ENCODE measurements around the gene SIN3A.
"Not testable (repeated sequence)": the region's sequence is repeated elsewhere in the genome, so short reads cannot be mapped to it uniquely, and the experiment has no call there.

Gene SIN3A

DNA sequence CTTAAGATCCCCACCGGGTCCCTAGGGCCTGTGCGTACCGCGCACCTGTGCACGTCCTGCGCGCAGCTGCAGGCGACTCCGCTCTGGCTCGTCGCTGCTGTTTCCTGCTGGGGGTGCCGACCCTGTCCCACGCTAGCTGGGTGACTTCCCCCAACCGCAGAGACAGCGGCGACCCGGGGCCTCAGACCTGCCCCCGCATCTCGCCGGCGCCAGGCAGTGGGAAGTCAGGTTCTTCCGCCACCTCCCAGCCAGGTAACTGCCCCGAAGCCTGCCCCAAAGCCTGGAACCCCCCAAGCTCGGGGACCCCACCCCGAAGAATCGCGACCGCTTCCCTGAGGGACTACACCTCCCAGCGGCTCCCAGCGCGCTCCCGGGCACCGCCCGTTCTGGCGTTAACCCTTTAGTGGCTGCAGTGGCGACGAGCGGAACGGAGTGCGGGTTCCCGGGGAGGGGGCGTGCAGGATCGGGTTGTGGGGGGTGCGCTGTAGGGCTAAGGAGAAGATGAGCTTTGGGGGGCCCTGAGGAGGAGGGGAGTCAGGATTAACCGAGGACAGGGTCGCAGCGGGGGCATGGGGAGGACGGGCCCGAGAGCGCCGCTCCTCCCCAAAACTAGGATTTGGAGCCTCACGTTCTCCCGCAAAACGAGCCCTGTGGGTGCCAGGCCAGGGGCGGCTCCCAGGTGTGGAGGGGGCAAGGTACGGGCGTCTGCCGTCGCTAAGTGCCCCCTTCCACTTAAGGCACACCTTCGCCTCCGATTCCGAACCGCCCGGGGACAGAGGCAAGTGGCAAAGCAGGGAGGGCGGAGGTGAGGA is 104.1 kb downstream of the SIN3A start:
- Histone ChIP-seq H3K4me3 (peak overlapping the region; percentile 53 to 86 (median 73)), H3K27ac (peak overlapping the region in 17 of 21 experiments; percentile 15 to 81 (median 60))

DNA sequence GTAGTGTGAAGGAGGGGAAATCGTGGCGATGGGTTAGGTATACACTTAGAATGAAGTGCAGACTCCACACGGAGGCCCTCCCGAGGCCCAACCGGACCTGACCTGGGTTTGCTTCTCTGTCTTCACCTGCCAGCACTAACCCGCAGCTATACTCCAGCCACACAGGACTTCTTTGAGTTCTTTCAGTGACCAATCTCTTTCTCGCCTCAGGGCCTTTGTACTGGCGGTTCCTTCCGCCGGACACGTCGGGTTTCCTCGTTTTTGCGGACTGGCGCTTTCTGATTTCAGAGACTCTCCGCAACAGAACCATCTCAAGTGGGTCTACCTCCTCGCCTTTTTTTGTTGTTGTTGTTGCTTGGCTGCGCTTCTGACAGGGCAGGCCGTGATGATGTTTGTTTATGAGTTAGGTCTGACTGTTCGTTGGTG is 104.7 kb downstream of the SIN3A start, which contains the start of gene NEIL1:
Gene NEIL1 (plus strand): TSS at position 244 of the 426 bp plus-strand sequence. CDS start 1,867 bp downstream, outside the sequence.
- peak within 1 kb of the TSS; percentile 53 to 86 (median 73) for H3K4me3 ChIP-seq
- peak within 1 kb of the TSS in 17 of 21 experiments; percentile 15 to 81 (median 60) for H3K27ac ChIP-seq

DNA sequence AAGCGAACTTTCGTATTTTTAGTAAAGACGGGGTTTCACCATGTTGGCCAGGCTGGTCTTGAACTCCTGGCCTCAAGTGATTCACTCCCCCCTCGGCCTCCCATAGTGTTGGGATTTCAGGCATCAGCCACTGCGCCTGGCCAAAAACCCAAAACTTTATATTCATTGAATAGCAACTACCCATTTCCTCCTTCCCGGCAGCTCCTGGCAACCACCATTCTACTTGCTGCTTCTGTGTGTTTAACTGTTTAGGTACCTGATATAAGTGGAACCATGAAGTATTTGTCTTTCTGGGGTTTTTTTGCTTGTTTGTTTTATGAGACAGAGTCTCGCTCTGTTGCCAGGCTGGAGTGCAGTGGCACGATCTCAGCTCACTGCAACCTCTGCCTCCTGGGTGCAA is 107.5 kb downstream of the SIN3A start:
- H3K4me3 ChIP-seq, H3K27ac ChIP-seq: not testable (repeated sequence)

DNA sequence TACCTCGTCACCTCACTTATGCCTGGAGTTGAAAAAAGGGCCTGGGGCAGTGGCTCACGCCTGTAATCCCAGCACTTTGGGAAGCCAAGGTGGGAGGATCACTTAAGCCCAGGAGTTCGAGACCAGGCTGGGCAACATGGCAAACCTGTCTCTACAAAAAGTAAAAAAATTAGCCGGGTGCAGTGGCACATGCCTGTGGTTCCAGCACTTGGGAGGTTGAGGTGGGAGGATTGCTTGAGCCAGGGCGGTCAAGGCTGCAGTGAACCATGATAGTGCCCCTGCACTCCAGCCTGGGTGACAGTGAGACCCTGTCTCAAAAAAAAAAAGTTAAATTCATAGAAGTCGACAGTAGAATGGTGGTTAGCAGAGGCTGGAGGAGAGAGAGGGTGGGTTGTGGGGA is 109.3 kb downstream of the SIN3A start:
- Histone ChIP-seq H3K4me3 (no peak overlapping the region), H3K27ac (no peak overlapping the region)

DNA sequence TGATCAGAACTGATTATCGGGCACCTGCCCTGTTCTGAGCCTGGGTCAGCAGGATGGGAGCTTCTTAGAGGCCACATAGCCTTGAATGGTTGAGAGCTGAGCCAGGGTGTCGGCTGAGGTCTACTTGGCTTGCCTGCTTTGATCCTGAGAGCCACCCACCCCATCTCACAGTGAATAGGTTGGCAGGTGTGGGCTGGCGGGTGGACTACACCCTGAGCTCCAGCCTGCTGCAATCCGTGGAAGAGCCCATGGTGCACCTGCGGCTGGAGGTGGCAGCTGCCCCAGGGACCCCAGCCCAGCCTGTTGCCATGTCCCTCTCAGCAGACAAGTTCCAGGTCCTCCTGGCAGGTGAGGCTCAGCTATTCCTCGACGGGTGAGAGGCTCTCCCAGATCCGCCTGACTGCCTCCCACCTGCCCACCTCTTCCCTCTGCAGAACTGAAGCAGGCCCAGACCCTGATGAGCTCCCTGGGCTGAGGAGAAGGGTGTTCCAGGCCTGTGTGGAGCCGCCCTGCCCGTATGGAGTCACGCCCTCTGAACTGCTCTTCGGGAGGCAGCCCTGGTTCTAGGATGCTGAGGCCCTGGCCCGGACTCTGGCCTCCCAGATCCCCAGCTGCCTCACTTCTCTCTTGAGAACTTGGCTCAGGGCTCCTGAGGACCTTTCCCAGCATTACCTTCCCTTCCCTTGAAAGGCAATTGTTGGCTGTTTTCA is 111.8 kb downstream of the SIN3A start:
- Histone ChIP-seq H3K27ac (no peak overlapping the region), H3K4me3 (no peak overlapping the region)

DNA sequence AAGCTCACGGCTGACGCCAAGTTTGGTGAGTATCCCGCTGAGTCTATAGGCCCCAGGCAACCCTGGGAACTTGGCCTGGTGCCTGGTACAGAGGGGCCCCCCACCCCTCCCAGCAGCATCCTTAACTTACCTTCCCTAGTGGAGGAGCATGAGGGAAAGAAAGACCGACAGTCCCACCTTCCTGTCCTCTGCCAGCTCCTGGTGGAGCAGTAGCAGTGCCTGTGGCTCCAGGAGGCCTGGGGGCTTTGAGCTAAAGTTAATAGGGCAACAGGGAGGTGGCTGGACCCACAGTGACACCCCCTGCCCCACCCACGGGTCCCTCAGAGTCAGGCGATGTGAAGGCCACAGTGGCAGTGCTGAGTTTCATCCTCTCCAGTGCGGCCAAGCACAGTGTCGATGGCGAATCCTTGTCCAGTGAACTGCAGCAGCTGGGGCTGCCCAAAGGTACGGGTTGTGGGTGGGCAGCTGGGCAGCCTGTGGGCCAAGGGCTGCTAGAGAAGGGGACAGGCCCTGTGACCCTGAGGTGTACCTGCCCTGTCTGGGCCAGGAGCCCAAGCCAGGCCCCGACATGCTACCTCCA is 112.7 kb downstream of the SIN3A start:
- Histone ChIP-seq H3K4me3 (no peak overlapping the region), H3K27ac (no peak overlapping the region)

DNA sequence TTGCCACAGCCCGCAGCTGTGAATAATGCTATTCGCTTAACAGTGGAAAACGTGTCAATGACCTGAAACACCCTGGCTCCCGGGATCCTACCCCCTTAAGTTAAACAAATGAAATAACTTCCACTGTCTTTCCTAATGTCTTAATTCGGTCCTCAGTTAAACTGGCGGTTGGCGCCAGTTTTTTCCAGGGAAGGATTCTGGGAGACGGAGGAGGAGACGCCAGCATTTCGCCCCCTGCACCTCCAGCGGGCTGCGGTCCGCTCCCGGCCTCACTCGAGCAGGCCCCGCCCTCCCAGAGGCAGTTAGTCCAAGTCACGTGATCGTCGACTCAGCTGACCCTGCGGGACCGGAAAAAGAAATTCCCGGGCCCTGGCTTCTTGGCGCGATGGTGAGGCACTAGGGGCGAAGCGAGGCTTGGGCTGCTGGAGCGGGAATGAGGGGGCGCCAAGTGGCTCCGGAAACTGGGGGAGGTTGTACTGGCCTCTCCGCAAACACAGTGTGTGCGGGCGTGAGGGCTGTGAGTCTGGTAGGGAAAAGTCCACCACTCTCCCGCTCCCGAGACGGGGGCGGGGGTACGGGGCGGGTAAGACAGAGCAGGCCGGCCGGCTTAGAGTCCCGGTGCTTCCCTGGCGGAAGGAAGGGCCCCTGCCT is 115.7 kb downstream of the SIN3A start, which contains the start of gene COMMD4:
Gene COMMD4 (plus strand): TSS at position 359 of the 651 bp plus-strand sequence. CDS start 27 bp downstream, at position 386.
- Histone ChIP-seq H3K4me3 (peak within 1 kb of the TSS; percentile 62 to 94 (median 71)), H3K27ac (peak within 1 kb of the TSS; percentile 20 to 89 (median 79))

DNA sequence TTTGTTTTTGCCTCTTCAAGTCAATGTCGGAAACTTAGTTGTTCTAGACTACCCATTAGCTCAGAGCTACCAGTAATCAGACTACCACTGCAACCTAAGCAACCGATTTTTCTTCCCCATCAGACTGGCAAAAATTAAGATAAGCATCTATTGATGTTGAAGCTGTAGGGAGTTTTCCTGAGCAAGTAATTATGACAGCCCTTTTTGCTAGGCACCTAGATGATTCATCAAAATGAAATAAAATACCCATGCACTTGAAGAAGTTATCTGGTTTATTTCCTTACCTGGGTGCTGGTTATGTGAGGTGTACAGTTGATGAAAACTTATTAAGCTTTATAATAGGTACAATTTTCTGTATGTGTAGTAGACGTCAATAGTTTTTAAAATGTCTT is 116.2 kb downstream of the SIN3A start:
- peak overlapping the region; percentile 62 to 94 (median 71) for H3K4me3 ChIP-seq
- peak overlapping the region in 16 of 21 experiments; percentile 67 to 89 (median 82) for H3K27ac ChIP-seq

DNA sequence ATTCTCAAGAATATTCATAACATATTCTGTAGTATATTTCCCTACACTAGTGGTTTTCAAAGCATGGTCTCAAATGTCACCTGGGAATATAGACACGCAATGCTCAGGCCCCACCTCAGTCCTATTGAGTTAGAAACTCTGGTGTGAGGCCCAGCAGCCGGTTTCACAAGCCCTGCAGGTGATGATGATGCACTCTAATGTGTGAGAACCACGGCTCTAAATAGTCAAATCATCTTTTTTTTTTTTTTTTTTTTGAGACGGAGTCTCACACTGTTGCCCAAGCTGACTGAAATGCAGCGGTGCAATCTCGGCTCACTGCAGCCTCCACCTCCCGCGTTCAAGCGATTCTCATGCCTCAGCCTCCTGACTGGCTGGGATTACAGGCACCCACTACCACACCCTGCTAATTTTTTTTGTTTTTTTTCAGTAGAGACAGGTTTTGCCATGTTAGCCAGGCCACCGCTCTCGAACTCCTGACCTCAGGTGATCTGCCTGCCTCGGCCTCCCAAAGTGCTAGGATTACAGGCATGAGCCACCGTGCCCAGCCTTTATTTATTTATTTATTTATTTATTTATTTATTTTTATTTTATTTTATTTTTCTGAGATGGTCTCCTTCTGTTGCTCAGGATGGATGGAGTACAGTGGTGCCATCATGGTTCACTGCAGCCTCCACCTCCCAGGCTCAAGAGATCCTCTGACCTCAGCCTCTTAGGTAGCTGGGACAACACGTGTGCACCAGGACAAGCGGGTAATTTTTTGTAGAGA is 117.7 kb downstream of the SIN3A start:
- H3K27ac ChIP-seq, H3K4me3 ChIP-seq: not testable (repeated sequence)

DNA sequence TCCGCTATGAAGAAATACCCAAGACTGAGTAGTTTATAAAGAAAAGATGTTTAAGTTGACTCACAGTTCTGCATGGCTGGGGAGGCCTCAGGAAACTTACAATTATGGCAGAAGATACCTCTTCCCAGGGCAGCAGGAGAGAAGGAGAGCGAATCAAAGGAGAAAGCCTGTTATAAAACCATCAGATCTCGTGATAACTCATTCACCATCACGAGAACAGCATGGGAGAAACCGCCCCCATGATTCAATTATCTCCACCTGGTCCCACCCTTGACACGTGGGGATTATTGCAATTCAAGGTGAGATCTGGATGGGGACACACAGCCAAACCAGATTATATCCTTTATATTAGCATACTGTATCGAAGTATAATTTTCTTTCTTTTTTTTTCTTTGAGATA is 119.4 kb downstream of the SIN3A start:
- not testable (repeated sequence) for H3K4me3 ChIP-seq, H3K27ac ChIP-seq

DNA sequence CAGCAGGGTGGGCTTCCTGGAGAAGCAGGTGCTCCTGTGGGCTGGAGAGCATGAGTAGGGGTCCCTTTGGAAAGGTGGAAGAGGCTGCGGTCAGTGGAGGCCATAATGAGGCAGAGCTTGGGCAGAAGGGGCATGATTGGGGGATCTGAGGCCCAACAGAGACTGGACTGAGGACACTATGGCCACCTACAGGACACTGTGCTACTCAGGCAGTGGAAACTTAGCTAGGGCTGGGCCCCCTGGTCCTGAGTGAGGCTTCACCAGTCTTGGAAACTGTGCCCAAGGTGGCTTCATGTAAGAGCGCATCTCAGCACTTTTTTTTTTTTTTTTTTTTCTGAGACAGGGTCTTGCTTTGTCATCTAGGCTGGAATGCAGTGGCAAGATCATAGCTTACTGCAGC is 121.9 kb downstream of the SIN3A start:
- no peak overlapping the region for H3K27ac ChIP-seq
- H3K4me3 ChIP-seq: no peak overlapping the region

DNA sequence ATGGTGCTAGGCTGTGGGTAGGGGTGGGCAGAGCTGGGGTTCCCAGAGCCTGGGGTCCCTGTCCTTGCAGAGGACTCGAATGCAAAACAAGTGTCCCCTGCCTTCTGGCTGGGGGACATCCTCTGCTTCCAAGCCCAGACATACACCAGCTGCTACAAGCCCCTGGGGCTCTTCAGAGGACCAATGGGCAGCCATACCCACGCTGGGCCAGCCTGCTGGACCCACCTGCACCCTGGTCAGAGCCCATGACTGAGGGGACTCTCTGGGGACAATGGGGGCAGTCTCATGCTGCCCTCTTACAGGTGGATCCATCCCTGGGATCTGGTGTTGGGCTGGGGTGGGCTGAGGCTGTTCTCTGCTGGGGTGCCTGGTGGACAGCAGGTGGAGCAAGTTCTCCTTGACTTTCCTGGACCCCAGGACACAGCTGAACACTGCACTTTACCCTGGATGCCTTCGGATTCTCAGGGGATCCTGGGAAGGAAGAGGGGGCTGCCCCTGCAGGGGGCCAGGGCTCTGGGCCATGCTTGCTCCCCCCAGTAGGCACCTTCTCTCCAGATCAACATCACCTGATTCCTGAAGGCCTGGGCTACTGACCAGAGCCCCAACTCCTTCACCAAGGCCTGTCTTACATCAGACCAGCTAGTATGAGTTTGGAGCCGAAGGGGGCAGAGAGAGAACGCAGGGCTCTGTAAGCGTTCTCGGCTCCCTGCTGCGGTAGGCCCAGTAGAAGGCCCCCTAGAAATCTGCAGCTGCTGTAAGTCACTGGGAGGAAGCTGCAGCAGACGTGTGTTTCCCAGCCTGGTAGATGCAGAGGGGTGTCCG is 122.8 kb downstream of the SIN3A start:
- Histone ChIP-seq H3K4me3 (no peak overlapping the region), H3K27ac (no peak overlapping the region)

DNA sequence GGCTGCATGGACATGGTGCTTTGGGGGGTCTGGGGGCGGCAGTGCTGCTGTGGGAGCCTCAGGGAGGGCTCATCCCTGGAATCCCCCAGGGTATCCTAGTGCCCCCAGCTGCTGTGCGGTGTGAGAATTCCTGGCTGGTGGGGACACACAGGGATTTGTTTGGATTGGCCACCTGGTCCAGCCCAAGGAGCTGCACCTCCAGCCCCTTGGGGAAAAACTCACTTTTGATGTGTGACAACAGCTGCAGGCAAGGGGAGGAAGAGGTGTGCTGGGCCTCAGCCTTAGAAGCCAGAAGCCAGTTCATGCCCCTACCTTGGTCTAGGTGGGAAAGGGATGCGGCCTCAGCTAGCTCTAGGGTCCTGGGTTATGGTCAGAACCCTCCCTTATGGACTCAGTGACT is 124.0 kb downstream of the SIN3A start:
- Histone ChIP-seq H3K27ac (no peak overlapping the region), H3K4me3 (no peak overlapping the region)

DNA sequence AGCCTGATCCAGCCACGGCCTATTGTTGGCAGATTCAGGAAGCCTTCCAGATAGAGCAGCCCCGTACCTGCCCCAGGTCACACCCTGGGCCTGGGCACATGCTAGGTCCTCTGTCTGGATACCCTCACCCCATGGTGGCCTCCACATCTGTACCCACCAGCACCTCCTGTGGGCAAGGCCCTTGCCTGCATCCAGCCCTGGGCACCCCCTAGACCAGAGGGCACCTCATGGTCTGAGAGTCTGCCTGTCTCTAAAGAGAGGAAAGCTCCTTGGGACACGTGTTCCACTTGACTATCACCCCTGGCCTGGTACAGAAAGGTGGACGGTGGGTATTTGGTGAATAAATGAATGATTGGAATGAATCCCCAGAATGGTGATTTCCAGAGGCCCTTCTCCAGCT is 124.5 kb downstream of the SIN3A start:
- H3K27ac ChIP-seq: no peak overlapping the region
- no peak overlapping the region for H3K4me3 ChIP-seq

DNA sequence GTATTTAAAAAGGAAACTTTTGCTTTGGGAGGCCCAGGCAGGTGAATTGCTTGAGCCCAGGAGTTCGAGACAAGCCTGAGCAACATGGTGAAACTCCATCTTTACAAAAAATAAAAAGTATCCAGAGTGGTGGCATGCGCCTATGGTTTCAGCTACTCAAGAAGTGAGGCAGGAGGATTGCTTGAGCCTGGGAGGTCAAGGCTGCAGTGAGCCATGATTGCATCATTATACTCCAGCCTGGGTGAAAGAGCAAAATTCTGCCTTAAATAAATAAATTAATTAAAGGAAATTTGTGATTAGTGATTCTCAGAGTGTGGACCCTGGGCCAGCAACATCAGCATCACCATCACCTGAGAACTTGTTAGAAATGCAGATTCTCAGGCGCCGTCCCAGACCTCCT is 125.6 kb downstream of the SIN3A start:
- Histone ChIP-seq H3K27ac (no peak overlapping the region), H3K4me3 (no peak overlapping the region)

DNA sequence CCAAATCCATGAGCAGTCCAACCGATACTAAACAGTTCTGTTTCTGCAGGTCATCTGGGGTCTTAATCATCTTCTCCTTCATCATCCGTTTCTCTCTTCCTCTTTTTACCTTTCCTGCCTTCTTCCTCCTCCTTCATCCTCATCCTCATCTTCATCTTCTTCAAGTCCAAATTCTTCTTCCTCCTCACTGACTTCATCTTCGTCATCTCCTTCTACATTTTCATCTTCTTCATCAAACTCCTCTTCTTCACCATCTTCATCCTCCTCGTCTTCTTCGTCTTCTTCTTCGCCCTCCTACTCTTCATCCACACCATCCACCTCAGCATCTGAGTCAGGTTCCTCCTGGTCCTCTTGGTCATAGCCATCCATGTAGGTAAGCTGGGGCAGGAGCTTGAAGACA is 129.8 kb downstream of the SIN3A start:
- no peak overlapping the region for H3K4me3 ChIP-seq
- H3K27ac ChIP-seq: no peak overlapping the region

Data from skin epidermis (tissue), 12 donors.